MM.1S (cell line): ENCODE data around the gene TAL2.

Experiments used
- EZH2 ChIP-seq: fragments of 300-600 bp; sonication (generic); optimal IDR thresholded peaks from 2 replicates; pipeline ENCODE3; 2017; ENCODE audit warnings: low read depth, mild to moderate bottlenecking, antibody characterized with exemption, low read length, mixed read lengths
- EZH2phosphoT487 ChIP-seq: fragments of 300-600 bp; sonication (generic); IDR thresholded peaks from 2 replicates; pipeline ENCODE4 v1.6.1; 2018; ENCODE audit warnings: antibody characterized with exemption, low read length
- TF ChIP-seq, protein P1 (sequence below): fragments of 300-600 bp; sonication (generic); IDR thresholded peaks from 2 replicates; pipeline ENCODE4 v1.5.1; 2016; ENCODE audit warnings: antibody characterized with exemption, low read length, mixed read lengths

GRCh38 chr9:105686936-105687335, 24.7 kb downstream of the TAL2 start:
- TF ChIP-seq, protein P1, sequence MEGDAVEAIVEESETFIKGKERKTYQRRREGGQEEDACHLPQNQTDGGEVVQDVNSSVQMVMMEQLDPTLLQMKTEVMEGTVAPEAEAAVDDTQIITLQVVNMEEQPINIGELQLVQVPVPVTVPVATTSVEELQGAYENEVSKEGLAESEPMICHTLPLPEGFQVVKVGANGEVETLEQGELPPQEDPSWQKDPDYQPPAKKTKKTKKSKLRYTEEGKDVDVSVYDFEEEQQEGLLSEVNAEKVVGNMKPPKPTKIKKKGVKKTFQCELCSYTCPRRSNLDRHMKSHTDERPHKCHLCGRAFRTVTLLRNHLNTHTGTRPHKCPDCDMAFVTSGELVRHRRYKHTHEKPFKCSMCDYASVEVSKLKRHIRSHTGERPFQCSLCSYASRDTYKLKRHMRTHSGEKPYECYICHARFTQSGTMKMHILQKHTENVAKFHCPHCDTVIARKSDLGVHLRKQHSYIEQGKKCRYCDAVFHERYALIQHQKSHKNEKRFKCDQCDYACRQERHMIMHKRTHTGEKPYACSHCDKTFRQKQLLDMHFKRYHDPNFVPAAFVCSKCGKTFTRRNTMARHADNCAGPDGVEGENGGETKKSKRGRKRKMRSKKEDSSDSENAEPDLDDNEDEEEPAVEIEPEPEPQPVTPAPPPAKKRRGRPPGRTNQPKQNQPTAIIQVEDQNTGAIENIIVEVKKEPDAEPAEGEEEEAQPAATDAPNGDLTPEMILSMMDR: no peak
- TF ChIP-seq EZH2 (no peak), EZH2phosphoT487 (no peak)
